ENCODE data around the gene ING3. TPM values are rescaled to one million over a fixed set of nuclear protein-coding genes. Genes with fewer than 3 reads are reported as not detected.
A peak's percentile ranks its signal among the peaks of the same experiment; 100 is the strongest.

The ING3 gene
- total and polyA plus RNA-seq, 9 of the 15 experiments (the other 6 are each of a cell fraction or from before 2014, with no cell fraction given) = 22.8 to 233 (median 50.4) TPM

GRCh38 chr7:121000081-121000983 is 49.8 kb downstream of the ING3 start (continued):
- TF ChIP-seq ID3 (CRISPR knock-in tag; IDR thresholded peaks at IDR 0.05) (no peak), ID3 (tag; IDR thresholded peaks at IDR 0.05) (0 out of 2 replicates have a peak, but pooled peaks have one; percentile 40), FOXM1 (IDR thresholded peaks at IDR 0.05; ENCODE audit: low read depth) (no peak), FOXM1 (CRISPR knock-in tag; IDR thresholded peaks at IDR 0.05; ENCODE audit: low read depth) (no peak), TEAD2 (tag; IDR thresholded peaks at IDR 0.05) (no peak), ELF4 (CRISPR knock-in tag; IDR thresholded peaks at IDR 0.05) (no peak), ZNF395 (CRISPR knock-in tag; IDR thresholded peaks at IDR 0.05) (peak; percentile 40; the same call in 1 of the 2 replicates), CCAR2 (IDR thresholded peaks at IDR 0.05; ENCODE audit: low read depth, low read length) (no peak), ZNF589 (CRISPR knock-in tag; IDR thresholded peaks at IDR 0.05; ENCODE audit: low read depth) (peak; percentile 53; the same call in 1 of the 2 replicates), CBX3 (IDR thresholded peaks at IDR 0.05; ENCODE audit: borderline replicate concordance in 1 of 2, low read length in 2 of 2) (no peak), RNF219 (CRISPR knock-in tag; IDR thresholded peaks at IDR 0.05) (no peak), HDAC3 (IDR thresholded peaks at IDR 0.05; ENCODE audit: borderline replicate concordance, partially characterized antibody) (no peak)
- TF ChIP-seq, protein P1, sequence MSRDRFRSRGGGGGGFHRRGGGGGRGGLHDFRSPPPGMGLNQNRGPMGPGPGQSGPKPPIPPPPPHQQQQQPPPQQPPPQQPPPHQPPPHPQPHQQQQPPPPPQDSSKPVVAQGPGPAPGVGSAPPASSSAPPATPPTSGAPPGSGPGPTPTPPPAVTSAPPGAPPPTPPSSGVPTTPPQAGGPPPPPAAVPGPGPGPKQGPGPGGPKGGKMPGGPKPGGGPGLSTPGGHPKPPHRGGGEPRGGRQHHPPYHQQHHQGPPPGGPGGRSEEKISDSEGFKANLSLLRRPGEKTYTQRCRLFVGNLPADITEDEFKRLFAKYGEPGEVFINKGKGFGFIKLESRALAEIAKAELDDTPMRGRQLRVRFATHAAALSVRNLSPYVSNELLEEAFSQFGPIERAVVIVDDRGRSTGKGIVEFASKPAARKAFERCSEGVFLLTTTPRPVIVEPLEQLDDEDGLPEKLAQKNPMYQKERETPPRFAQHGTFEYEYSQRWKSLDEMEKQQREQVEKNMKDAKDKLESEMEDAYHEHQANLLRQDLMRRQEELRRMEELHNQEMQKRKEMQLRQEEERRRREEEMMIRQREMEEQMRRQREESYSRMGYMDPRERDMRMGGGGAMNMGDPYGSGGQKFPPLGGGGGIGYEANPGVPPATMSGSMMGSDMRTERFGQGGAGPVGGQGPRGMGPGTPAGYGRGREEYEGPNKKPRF (IDR thresholded peaks at IDR 0.05; ENCODE audit: low read depth, low read length) = no peak
- TF ChIP-seq, protein P2, sequence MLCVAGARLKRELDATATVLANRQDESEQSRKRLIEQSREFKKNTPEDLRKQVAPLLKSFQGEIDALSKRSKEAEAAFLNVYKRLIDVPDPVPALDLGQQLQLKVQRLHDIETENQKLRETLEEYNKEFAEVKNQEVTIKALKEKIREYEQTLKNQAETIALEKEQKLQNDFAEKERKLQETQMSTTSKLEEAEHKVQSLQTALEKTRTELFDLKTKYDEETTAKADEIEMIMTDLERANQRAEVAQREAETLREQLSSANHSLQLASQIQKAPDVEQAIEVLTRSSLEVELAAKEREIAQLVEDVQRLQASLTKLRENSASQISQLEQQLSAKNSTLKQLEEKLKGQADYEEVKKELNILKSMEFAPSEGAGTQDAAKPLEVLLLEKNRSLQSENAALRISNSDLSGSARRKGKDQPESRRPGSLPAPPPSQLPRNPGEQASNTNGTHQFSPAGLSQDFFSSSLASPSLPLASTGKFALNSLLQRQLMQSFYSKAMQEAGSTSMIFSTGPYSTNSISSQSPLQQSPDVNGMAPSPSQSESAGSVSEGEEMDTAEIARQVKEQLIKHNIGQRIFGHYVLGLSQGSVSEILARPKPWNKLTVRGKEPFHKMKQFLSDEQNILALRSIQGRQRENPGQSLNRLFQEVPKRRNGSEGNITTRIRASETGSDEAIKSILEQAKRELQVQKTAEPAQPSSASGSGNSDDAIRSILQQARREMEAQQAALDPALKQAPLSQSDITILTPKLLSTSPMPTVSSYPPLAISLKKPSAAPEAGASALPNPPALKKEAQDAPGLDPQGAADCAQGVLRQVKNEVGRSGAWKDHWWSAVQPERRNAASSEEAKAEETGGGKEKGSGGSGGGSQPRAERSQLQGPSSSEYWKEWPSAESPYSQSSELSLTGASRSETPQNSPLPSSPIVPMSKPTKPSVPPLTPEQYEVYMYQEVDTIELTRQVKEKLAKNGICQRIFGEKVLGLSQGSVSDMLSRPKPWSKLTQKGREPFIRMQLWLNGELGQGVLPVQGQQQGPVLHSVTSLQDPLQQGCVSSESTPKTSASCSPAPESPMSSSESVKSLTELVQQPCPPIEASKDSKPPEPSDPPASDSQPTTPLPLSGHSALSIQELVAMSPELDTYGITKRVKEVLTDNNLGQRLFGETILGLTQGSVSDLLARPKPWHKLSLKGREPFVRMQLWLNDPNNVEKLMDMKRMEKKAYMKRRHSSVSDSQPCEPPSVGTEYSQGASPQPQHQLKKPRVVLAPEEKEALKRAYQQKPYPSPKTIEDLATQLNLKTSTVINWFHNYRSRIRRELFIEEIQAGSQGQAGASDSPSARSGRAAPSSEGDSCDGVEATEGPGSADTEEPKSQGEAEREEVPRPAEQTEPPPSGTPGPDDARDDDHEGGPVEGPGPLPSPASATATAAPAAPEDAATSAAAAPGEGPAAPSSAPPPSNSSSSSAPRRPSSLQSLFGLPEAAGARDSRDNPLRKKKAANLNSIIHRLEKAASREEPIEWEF (CRISPR knock-in tag; IDR thresholded peaks at IDR 0.05) = 0 out of 2 replicates have a peak, but pooled peaks have one; percentile 66
